GM20000 (cell line): Measurements from ENCODE around the gene KCNJ12.
"Not testable (repeated sequence)": the region's sequence is repeated elsewhere in the genome, so short reads cannot be mapped to it uniquely, and the experiment has no call there.

Experiments used
- DNase-seq: peaks from one replicate; pipeline ENCODE4 v3.0.0; 2012; ENCODE audit warnings: low spot score
- CTCF ChIP-seq: IDR thresholded peaks from 2 replicates; pipeline ENCODE4 v1.5.1; 2012; ENCODE audit warnings: mild to moderate bottlenecking, control low read depth; ENCODE audit errors: extremely low read depth, missing control alignments

The KCNJ12 gene

DNA sequence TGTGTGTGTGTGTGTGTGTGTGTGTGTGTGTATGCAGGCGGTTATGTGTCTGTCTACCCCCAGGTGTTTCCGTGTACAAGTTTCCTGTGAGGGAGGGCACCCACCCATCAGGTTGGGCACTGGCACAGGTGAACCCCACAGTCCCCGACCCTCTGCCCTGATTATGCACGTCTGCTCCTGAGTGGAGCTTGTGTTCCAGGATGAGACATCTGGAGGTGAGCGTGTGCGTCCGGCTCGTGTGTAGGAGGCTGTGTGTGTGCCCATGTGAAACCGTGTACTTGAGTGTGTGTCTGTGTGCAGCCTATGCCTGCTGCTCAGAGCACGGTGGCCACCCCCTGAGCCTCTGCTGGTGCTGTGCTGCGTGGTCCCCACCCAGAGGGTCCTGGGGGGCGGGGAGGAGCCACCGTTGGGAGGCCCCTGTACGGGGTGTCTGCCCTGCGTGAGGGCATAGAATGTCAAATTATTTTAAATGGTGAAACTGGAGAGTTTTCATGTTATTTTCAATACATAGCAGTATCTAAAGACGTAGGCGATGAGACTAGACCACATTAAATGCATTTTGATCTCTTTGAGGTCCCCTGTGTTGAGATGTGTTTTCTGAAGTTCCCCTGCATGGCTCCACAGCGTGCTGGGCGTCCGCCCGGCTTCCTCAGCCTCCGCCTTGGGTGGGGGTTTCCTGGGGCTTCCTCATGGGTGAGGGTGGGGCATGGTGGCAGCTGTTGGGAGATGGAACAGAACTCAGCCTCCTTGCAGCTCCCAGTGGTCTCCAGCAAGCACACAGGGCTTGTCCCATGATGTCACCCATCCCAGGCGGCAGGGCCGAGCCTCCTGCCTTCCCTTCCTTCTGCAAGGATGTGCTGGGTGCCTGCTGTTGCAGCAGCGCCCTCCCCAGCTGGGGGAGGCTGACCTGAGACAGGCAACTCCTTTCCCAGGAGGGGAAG lies 43.4 kb downstream of the KCNJ12 start:
- no peak for TF ChIP-seq CTCF
- DNase-seq = no peak

DNA sequence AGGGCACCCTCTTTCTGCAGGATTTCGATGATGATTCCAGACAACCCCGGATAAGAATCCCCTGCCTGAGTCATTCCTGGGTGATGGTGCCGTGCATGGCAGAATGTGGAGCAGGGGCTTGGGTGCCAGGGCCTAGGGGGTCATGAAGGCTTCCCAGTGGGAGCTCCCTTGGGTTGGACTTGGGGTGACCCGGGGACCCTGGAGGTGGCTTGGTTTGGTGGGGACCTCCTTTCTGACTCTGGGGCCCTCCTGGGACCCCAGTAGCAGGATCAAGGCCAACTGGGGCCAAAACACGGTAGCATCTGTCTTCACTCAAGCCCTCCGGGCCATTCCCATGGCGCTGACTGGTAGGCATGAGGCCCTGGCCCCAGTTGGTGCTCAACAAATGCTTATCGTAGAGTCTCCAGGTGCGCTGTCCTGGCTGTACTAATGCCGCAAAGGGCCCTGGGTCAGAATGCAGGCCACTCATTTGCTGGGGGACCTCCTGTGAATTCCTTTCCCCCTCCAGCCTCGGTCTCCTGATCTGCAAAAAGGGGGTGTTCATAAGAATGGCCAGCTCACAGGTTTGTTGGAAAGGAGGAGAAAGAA lies 44.4 kb downstream of the KCNJ12 start:
- DNase-seq = not testable (repeated sequence)

GRCh38 chr17:21421421-21422310 lies 45.5 kb downstream of the KCNJ12 start:
- DNase-seq = not testable (repeated sequence)

- not testable (repeated sequence) for DNase-seq
Measured at GRCh38 chr17:21422311-21423189, 46.4 kb downstream of the KCNJ12 start.

- not testable (repeated sequence) for DNase-seq
Measured at GRCh38 chr17:21423190-21423493, 47.0 kb downstream of the KCNJ12 start.

- DNase-seq = not testable (repeated sequence)
Measured at GRCh38 chr17:21424697-21425096, 48.5 kb downstream of the KCNJ12 start.

- TF ChIP-seq CTCF = no peak
- DNase-seq = no peak
Measured at GRCh38 chr17:21425321-21425720, 49.2 kb downstream of the KCNJ12 start.

- no peak for DNase-seq
- TF ChIP-seq CTCF = no peak
Measured at GRCh38 chr17:21425736-21426135, 49.6 kb downstream of the KCNJ12 start.

GRCh38 chr17:21426246-21426645 lies 50.1 kb downstream of the KCNJ12 start:
- not testable (repeated sequence) for DNase-seq

GRCh38 chr17:21426876-21427275 lies 50.7 kb downstream of the KCNJ12 start:
- not testable (repeated sequence) for DNase-seq

GRCh38 chr17:21427727-21428126 lies 51.6 kb downstream of the KCNJ12 start:
- not testable (repeated sequence) for DNase-seq

GRCh38 chr17:21428752-21429424 lies 52.7 kb downstream of the KCNJ12 start:
- not testable (repeated sequence) for DNase-seq

DNA sequence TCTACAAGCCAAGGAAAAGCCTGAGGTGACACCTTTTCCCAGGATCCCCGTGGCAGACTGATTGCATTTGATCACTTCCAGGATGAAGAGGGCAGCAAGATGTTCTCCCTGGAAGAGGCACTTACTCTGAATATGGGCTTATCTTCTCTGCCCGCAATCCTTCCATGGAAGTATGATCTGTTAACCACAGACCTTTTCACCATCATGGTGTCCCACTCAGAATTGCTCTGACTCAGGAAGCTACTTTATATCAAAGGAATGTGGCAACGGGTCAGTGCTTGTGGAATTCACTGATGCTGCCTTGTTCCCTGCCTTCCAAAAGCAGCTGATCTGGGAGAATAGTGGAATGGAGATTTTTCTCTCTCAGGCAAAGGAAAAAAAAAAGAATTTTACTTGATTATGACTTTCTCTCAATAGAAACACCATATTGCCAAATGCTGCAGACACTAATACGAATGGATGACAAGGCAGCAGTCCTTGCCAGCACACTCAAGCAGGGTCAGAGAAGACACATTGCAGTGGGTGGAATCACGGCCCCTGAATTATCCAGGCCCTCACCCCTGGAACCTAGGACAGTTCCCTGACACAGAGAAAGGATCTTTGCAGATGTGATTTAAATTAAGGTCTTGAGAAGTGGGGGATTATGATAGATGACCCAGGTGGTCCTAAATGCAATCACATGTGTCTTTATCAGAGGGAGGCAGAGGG lies 53.9 kb downstream of the KCNJ12 start:
- DNase-seq = not testable (repeated sequence)

DNA sequence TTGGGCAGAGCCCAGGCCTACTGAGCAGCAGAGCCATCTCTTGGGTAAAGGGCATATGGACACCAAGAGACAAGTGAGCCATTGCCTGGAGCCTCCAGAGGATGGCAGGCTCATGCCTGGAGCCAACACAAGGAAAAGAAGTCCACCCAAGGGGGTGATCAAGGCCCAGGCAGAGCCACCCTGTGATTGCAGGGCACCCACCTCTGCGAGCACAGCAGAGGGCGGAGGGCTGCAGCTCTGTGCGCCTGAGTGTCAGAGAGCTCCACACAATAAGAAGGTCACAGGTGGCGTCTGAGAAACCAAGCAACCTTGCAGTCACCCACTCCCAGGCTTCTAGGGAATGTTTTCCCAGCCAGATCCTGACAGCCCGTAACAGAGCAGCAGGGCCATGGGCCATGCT lies 57.8 kb downstream of the KCNJ12 start:
- DNase-seq = not testable (repeated sequence)

- DNase-seq = not testable (repeated sequence)
Measured at GRCh38 chr17:21434976-21435375, 58.8 kb downstream of the KCNJ12 start.
